ENCODE results near the gene PPIH. TPM values are rescaled to one million over a fixed set of nuclear protein-coding genes. Genes with fewer than 3 reads are reported as not detected.
"Not testable (repeated sequence)": the region's sequence is repeated elsewhere in the genome, so short reads cannot be mapped to it uniquely, and the experiment has no call there.

PPIH gene
- total and polyA plus RNA-seq, 12 donors = 17.5 to 56.5 (median 28.6) TPM

- no peak for DNase-seq
- H3K9me3 ChIP-seq (replicated peaks in 1 of 3) = no peaks in the 10 kb centered on the region
- H3K36me3 ChIP-seq (replicated peaks in 1 of 2) = no peaks in the 10 kb centered on the region
- H3K27me3 ChIP-seq = no peaks in the 10 kb centered on the region
- H3K4me1 ChIP-seq (replicated peaks in 1 of 2) = peaks cover 5 to 8% of the 10 kb centered on the region in 2 donors
- WGBS, 4 donors = 22 to 37% (median 28%) methylated on average over 2 of the region's 2 CpGs
- H3K27ac ChIP-seq = no peak overlapping the region
- H3K4me3 ChIP-seq = no peak overlapping the region
- TF ChIP-seq, protein P1, sequence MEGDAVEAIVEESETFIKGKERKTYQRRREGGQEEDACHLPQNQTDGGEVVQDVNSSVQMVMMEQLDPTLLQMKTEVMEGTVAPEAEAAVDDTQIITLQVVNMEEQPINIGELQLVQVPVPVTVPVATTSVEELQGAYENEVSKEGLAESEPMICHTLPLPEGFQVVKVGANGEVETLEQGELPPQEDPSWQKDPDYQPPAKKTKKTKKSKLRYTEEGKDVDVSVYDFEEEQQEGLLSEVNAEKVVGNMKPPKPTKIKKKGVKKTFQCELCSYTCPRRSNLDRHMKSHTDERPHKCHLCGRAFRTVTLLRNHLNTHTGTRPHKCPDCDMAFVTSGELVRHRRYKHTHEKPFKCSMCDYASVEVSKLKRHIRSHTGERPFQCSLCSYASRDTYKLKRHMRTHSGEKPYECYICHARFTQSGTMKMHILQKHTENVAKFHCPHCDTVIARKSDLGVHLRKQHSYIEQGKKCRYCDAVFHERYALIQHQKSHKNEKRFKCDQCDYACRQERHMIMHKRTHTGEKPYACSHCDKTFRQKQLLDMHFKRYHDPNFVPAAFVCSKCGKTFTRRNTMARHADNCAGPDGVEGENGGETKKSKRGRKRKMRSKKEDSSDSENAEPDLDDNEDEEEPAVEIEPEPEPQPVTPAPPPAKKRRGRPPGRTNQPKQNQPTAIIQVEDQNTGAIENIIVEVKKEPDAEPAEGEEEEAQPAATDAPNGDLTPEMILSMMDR (IDR thresholded peaks at IDR 0.05) = no peak
- TF ChIP-seq POLR2A (IDR thresholded peaks at IDR 0.05) = no peak
- intact Hi-C loops (cut with DNase I) = no loop called here
Measured at GRCh38 chr1:42620307-42620706, 37.9 kb upstream of the PPIH start.

DNA sequence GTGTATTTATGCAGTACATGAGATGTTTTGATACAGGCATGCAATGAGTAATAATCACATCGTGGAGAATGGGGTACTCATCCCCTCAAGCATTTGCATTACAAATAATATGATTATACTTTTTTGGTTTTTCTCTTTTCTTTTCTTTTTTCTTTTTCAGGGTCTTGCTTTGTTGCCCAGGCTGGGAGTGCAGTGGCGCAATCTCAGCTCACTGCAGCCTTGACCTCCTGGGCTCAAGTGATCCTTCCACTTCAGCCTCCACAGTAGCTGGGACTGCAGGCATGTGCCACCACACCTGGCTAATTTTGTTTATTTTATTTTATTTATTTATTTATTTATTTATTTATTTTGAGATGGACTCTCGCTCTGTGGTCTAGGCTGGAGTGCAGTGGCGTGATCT, 37.0 kb upstream of the PPIH start:
- intact Hi-C loops (cut with DNase I); H3K27me3 ChIP-seq; H3K4me1 ChIP-seq (replicated peaks in 1 of 2); H3K36me3 ChIP-seq (replicated peaks in 1 of 2); H3K4me3 ChIP-seq; DNase-seq; H3K27ac ChIP-seq; H3K9me3 ChIP-seq (replicated peaks in 1 of 3): not testable (repeated sequence)
- whole genome bisulfite sequencing, 4 donors = 94 to 100% (median 97%) methylated on average over 4 of the region's 4 CpGs

GRCh38 chr1:42627205-42627604, 31.0 kb upstream of the PPIH start:
- 78 to 97% (median 90%) methylated on average over 3 of the region's 3 CpGs for WGBS, 4 donors
- intact Hi-C loops (cut with DNase I); DNase-seq; H3K36me3 ChIP-seq (replicated peaks in 1 of 2); H3K4me3 ChIP-seq; H3K27me3 ChIP-seq; H3K9me3 ChIP-seq (replicated peaks in 1 of 3); H3K4me1 ChIP-seq (replicated peaks in 1 of 2); H3K27ac ChIP-seq: not testable (repeated sequence)

GRCh38 chr1:42639116-42639515, 19.1 kb upstream of the PPIH start:
- no peaks in the 10 kb centered on the region for H3K4me1 ChIP-seq (replicated peaks in 1 of 2)
- H3K4me3 ChIP-seq = no peak overlapping the region
- H3K36me3 ChIP-seq (replicated peaks in 1 of 2) = no peaks in the 10 kb centered on the region
- TF ChIP-seq POLR2A (IDR thresholded peaks at IDR 0.05) = no peak
- TF ChIP-seq, protein P1 (IDR thresholded peaks at IDR 0.05) = no peak
- no peak for DNase-seq
- no peaks in the 10 kb centered on the region for H3K9me3 ChIP-seq (replicated peaks in 1 of 3)
- H3K27me3 ChIP-seq = no peaks in the 10 kb centered on the region
- intact Hi-C loops (cut with DNase I) = no loop called here
- H3K27ac ChIP-seq = no peak overlapping the region

DNA sequence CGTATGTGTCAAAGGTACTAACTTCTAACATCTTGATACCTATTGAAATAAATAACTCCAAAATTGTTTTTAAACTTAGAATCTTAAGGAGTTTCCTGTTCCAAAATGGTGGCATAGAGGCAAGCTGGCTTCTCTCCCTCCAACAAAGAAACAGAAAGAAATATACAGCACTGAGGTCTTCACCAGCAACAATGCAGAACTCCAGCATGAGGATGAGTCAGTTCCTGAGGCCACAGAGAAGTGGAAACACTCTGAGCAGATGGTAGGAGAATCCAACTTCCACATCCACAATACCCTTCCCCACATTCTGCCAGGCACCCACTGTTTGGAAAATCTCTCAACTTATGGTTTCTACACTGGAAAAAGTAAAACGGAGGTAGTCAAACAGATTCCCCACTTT, 12.2 kb upstream of the PPIH start:
- no peaks in the 10 kb centered on the region for H3K27me3 ChIP-seq
- no peaks in the 10 kb centered on the region for H3K9me3 ChIP-seq (replicated peaks in 1 of 3)
- WGBS, 4 donors = 75 to 95% (median 84%) methylated on average over 2 of the region's 2 CpGs
- H3K36me3 ChIP-seq (replicated peaks in 1 of 2) = no peaks in the 10 kb centered on the region
- no peak for DNase-seq
- H3K4me3 ChIP-seq = no peak overlapping the region
- H3K27ac ChIP-seq = no peak overlapping the region
- no peaks in the 10 kb centered on the region for H3K4me1 ChIP-seq (replicated peaks in 1 of 2)
- intact Hi-C loops (cut with DNase I) = no loop called here
- TF ChIP-seq POLR2A (IDR thresholded peaks at IDR 0.05) = no peak
- TF ChIP-seq, protein P1 (IDR thresholded peaks at IDR 0.05) = no peak

Data from adrenal gland (tissue), 12 donors.